NCI-H187 (cell line): ENCODE measurements around the gene AGBL1.

Source experiments
- DNase-seq, 2 experiments: peaks; one replicate each; lab custom pipeline; 2025; lab: John Stamatoyannopoulos, UW

Gene AGBL1

GRCh38 chr15:86163816-86164215, 84.1 kb downstream of the AGBL1 start:
- no peak for DNase-seq

- no peak for DNase-seq
Measured at GRCh38 chr15:86164232-86164898, 84.7 kb downstream of the AGBL1 start.

- no peak for DNase-seq
Measured at GRCh38 chr15:86165265-86166211, 85.9 kb downstream of the AGBL1 start.

- no peak for DNase-seq
Measured at GRCh38 chr15:86167841-86168240, 88.2 kb downstream of the AGBL1 start.

GRCh38 chr15:86178845-86179244, 99.2 kb downstream of the AGBL1 start:
- DNase-seq = no peak

GRCh38 chr15:86183596-86184491, 104.2 kb downstream of the AGBL1 start:
- no peak for DNase-seq

- no peak for DNase-seq
Measured at GRCh38 chr15:86193716-86194380, 114.2 kb downstream of the AGBL1 start.

GRCh38 chr15:86197770-86198169, 118.1 kb downstream of the AGBL1 start:
- no peak for DNase-seq

- no peak for DNase-seq
Measured at GRCh38 chr15:86199467-86200145, 119.9 kb downstream of the AGBL1 start.

- DNase-seq = no peak
Measured at GRCh38 chr15:86201313-86202008, 121.8 kb downstream of the AGBL1 start.

- DNase-seq = no peak
Measured at GRCh38 chr15:86203462-86203861, 123.8 kb downstream of the AGBL1 start.

- DNase-seq = no peak
Measured at GRCh38 chr15:86205096-86205495, 125.4 kb downstream of the AGBL1 start.

GRCh38 chr15:86213420-86213819, 133.7 kb downstream of the AGBL1 start:
- no peak for DNase-seq

- no peak for DNase-seq
Measured at GRCh38 chr15:86213888-86214287, 134.2 kb downstream of the AGBL1 start.

GRCh38 chr15:86221119-86221518, 141.4 kb downstream of the AGBL1 start:
- DNase-seq = no peak

- no peak for DNase-seq
Measured at GRCh38 chr15:86229306-86229705, 149.6 kb downstream of the AGBL1 start.

GRCh38 chr15:86229936-86230335, 150.3 kb downstream of the AGBL1 start:
- no peak for DNase-seq

- no peak for DNase-seq
Measured at GRCh38 chr15:86231864-86232721, 152.4 kb downstream of the AGBL1 start.

- DNase-seq = no peak
Measured at GRCh38 chr15:86235667-86236066, 156.0 kb downstream of the AGBL1 start.
